Measurements from ENCODE around the gene CFAP77.

- TF ChIP-seq CTCF (IDR thresholded peaks at IDR 0.05 in 2 of 3, conservative IDR thresholded peaks at IDR 0.05 in 1 of 3; ENCODE audit: insufficient read depth in 2 of 3, low read depth in 1 of 3, low read length in 3 of 3) (no peak), ZBED1 (IDR thresholded peaks at IDR 0.05) (no peak), RBBP5 (IDR thresholded peaks at IDR 0.05; ENCODE audit: borderline replicate concordance, insufficient read depth, low read length, poor library complexity, severe bottlenecking) (no peak)
These were observed 49.6 kb downstream of the CFAP77 start for GRCh38 chr9:132459661-132460060.

All from K562 (cell line).